HL-60 (cell line): ENCODE data around the gene TBX2.

ENCODE experiments used
- DNase-seq, 2 experiments: peaks; one replicate each; pipeline ENCODE4 v3.0.0-alpha.2; 2010 to 2020; ENCODE audit warnings: low read depth in 1 of 2, low spot score in 1 of 2
- H3K27ac ChIP-seq: fragments of 250-450 bp; sonication (Bioruptor Pico); replicated peaks from 2 replicates; pipeline ENCODE4 v1.5.1; 2020; ENCODE audit warnings: mild to moderate bottlenecking, moderate library complexity
- H3K27me3 ChIP-seq: fragments of 250-450 bp; sonication (Bioruptor Pico); 2 replicates; pipeline ENCODE4 v1.5.1; 2021; ENCODE audit warnings: mild to moderate bottlenecking, moderate library complexity; ENCODE audit not compliant: insufficient read depth, poor library complexity, severe bottlenecking
- H3K4me3 ChIP-seq: replicated peaks from 2 replicates; pipeline ENCODE4 v1.5.1; 2011; ENCODE audit warnings: mild to moderate bottlenecking, control low read depth, low read length; ENCODE audit not compliant: insufficient read depth
- GABPA ChIP-seq: IDR thresholded peaks from 2 replicates; pipeline ENCODE4 v1.6.1; 2012; ENCODE audit warnings: low read depth
- POLR2AphosphoS5 ChIP-seq: IDR thresholded peaks from 2 replicates; pipeline ENCODE4 v1.6.1; 2012; ENCODE audit warnings: low read depth
- SPI1 ChIP-seq: IDR thresholded peaks from 2 replicates; pipeline ENCODE4 v1.6.1; 2012; ENCODE audit warnings: low read depth, mild to moderate bottlenecking, borderline replicate concordance
- TF ChIP-seq, protein P1 (sequence below): IDR thresholded peaks from 2 replicates; pipeline ENCODE4 v1.6.1; 2012; ENCODE audit warnings: low read depth; ENCODE audit not compliant: insufficient replicate concordance
- TF ChIP-seq, protein P2 (sequence below): IDR thresholded peaks from one replicate; pipeline ENCODE4 v1.5.1; 2011; ENCODE audit warnings: low read length, control low read depth, inconsistent platforms; ENCODE audit not compliant: insufficient read depth

The TBX2 gene

GRCh38 chr17:61422116-61422799 is 22.6 kb downstream of the TBX2 start:
- Histone ChIP-seq H3K27ac (no peak overlapping the region), H3K27me3 (peaks cover 19% of the 10 kb centered on the region), H3K4me3 (no peak overlapping the region)
- no peak for DNase-seq
- TF ChIP-seq POLR2AphosphoS5 (no peak), SPI1 (no peak), GABPA (no peak)
- TF ChIP-seq, protein P1, sequence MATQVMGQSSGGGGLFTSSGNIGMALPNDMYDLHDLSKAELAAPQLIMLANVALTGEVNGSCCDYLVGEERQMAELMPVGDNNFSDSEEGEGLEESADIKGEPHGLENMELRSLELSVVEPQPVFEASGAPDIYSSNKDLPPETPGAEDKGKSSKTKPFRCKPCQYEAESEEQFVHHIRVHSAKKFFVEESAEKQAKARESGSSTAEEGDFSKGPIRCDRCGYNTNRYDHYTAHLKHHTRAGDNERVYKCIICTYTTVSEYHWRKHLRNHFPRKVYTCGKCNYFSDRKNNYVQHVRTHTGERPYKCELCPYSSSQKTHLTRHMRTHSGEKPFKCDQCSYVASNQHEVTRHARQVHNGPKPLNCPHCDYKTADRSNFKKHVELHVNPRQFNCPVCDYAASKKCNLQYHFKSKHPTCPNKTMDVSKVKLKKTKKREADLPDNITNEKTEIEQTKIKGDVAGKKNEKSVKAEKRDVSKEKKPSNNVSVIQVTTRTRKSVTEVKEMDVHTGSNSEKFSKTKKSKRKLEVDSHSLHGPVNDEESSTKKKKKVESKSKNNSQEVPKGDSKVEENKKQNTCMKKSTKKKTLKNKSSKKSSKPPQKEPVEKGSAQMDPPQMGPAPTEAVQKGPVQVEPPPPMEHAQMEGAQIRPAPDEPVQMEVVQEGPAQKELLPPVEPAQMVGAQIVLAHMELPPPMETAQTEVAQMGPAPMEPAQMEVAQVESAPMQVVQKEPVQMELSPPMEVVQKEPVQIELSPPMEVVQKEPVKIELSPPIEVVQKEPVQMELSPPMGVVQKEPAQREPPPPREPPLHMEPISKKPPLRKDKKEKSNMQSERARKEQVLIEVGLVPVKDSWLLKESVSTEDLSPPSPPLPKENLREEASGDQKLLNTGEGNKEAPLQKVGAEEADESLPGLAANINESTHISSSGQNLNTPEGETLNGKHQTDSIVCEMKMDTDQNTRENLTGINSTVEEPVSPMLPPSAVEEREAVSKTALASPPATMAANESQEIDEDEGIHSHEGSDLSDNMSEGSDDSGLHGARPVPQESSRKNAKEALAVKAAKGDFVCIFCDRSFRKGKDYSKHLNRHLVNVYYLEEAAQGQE, result no peak
- TF ChIP-seq, protein P2, sequence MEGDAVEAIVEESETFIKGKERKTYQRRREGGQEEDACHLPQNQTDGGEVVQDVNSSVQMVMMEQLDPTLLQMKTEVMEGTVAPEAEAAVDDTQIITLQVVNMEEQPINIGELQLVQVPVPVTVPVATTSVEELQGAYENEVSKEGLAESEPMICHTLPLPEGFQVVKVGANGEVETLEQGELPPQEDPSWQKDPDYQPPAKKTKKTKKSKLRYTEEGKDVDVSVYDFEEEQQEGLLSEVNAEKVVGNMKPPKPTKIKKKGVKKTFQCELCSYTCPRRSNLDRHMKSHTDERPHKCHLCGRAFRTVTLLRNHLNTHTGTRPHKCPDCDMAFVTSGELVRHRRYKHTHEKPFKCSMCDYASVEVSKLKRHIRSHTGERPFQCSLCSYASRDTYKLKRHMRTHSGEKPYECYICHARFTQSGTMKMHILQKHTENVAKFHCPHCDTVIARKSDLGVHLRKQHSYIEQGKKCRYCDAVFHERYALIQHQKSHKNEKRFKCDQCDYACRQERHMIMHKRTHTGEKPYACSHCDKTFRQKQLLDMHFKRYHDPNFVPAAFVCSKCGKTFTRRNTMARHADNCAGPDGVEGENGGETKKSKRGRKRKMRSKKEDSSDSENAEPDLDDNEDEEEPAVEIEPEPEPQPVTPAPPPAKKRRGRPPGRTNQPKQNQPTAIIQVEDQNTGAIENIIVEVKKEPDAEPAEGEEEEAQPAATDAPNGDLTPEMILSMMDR, result no peak

DNA sequence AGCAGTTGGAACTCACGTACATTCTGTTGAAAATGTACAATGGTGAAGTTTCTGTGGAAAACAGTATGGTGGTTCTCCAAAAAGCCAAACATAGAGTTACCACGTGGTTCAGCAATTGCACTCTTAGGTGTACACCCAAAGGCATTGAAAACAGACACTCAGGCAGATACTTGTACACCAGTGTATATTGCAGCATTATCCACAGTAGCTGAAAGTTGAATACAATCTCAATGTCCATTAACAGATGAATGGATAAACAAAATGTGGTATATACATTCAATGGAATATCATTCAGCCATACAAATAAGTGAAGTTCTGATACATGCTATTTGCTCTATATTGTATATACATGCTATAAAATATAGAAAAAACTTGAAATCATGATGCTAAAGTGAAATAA is 23.2 kb downstream of the TBX2 start:
- DNase-seq, result no peak
- Histone ChIP-seq H3K27me3 (peaks cover 19% of the 10 kb centered on the region), H3K27ac (no peak overlapping the region), H3K4me3 (no peak overlapping the region)
- TF ChIP-seq, protein P2, result no peak
- TF ChIP-seq POLR2AphosphoS5, result no peak
- no peak for TF ChIP-seq GABPA
- TF ChIP-seq SPI1, result no peak
- TF ChIP-seq, protein P1, result no peak

- Histone ChIP-seq H3K27ac (no peak overlapping the region), H3K4me3 (no peak overlapping the region), H3K27me3 (peaks cover 14% of the 10 kb centered on the region)
- no peak for DNase-seq
- TF ChIP-seq POLR2AphosphoS5, result no peak
- TF ChIP-seq SPI1, result no peak
- TF ChIP-seq, protein P2, result no peak
- TF ChIP-seq, protein P1, result no peak
- no peak for TF ChIP-seq GABPA
Measured at GRCh38 chr17:61423967-61424649, 24.5 kb downstream of the TBX2 start.
